Naive B cell (primary cell): Measurements from ENCODE around the gene SLC1A2. TPM values are rescaled to one million over a fixed set of nuclear protein-coding genes. Genes with fewer than 3 reads are reported as not detected.

Source experiments
- ATAC-seq, 2 donors: fragments of 150-1000 bp; cut with Tn5 transposase; 2 replicates each; pipeline ENCODE4 v1.10.0; 2021; ENCODE audit warnings: low read depth in 2 of 2, mild to moderate bottlenecking in 2 of 2, moderate library complexity in 2 of 2
- DNase-seq: peaks from one replicate; pipeline ENCODE4 v3.0.0; 2022
- H3K27ac Mint-ChIP-seq, 6 donors: one replicate each; pipeline ENCODE4 v1.8.0; 2020 to 2022; ENCODE audit warnings: mild to moderate bottlenecking in 6 of 6, mixed read lengths in 6 of 6, moderate library complexity in 5 of 6, inconsistent platforms in 2 of 6
- H3K27me3 Mint-ChIP-seq, 3 donors: one replicate each; pipeline ENCODE4 v1.8.0; 2021 to 2022; ENCODE audit warnings: mixed read lengths in 3 of 3, mild to moderate bottlenecking in 1 of 3
- H3K36me3 Mint-ChIP-seq, 2 donors: one replicate each; pipeline ENCODE4 v1.8.0; 2020 to 2022; ENCODE audit warnings: mixed read lengths in 2 of 2, inconsistent platforms in 1 of 2, mild to moderate bottlenecking in 1 of 2
- H3K4me1 Mint-ChIP-seq, 3 donors: one replicate each; pipeline ENCODE4 v1.8.0; 2020 to 2022; ENCODE audit warnings: mixed read lengths in 3 of 3, inconsistent platforms in 1 of 3, mild to moderate bottlenecking in 1 of 3, moderate library complexity in 1 of 3
- H3K4me3 Mint-ChIP-seq, 8 donors: one replicate each; pipeline ENCODE4 v1.8.0; 2020 to 2022; ENCODE audit warnings: mild to moderate bottlenecking in 8 of 8, mixed read lengths in 8 of 8, moderate library complexity in 8 of 8, inconsistent platforms in 2 of 8
- H3K9me3 Mint-ChIP-seq, 7 donors: one replicate each; pipeline ENCODE4 v1.8.0; 2020 to 2022; ENCODE audit warnings: mixed read lengths in 7 of 7, mild to moderate bottlenecking in 5 of 7, inconsistent platforms in 2 of 7, moderate library complexity in 1 of 7
- polyA plus RNA-seq, 6 donors: library from polyadenylated mRNA; unstranded; fragments of 300-500 nt; fragmentation: Illumina TruSeq; gene quantifications; one replicate each; pipeline ENCODE4 v1.2.3, GENCODE V29; 2021; ENCODE audit warnings: low read depth in 6 of 6

The SLC1A2 gene
- polyA plus RNA-seq, 6 donors from 2014 or later = 0.07 to 0.09 TPM; not detected in 4

- no peak overlapping the region for H3K27ac Mint-ChIP-seq
- no peaks in the 10 kb centered on the region for H3K27me3 Mint-ChIP-seq
- ATAC-seq (no peak), DNase-seq (no peak)
- peaks cover 0 to 3% (median 0%) of the 10 kb centered on the region in 7 donors for H3K9me3 Mint-ChIP-seq
- no peaks in the 10 kb centered on the region for H3K36me3 Mint-ChIP-seq
- peak overlapping the region in 1 of 8 donors; percentile 29 for H3K4me3 Mint-ChIP-seq
- peaks cover 19 to 32% (median 23%) of the 10 kb centered on the region in 3 donors for H3K4me1 Mint-ChIP-seq
These were observed 97.6 kb downstream of the SLC1A2 start for GRCh38 chr11:35321532-35322317.

GRCh38 chr11:35321111-35321510, 98.2 kb downstream of the SLC1A2 start:
- Mint-ChIP-seq H3K4me3 (no peak overlapping the region), H3K27me3 (no peaks in the 10 kb centered on the region), H3K27ac (peak overlapping the region in 3 of 6 donors; percentile 31 to 83 (median 57)), H3K36me3 (no peaks in the 10 kb centered on the region), H3K4me1 (peaks cover 22 to 36% (median 28%) of the 10 kb centered on the region in 3 donors), H3K9me3 (peaks cover 0 to 3% (median 0%) of the 10 kb centered on the region in 7 donors)
- ATAC-seq = no peak
- no peak for DNase-seq

- Mint-ChIP-seq H3K27me3 (no peaks in the 10 kb centered on the region), H3K9me3 (no peaks in the 10 kb centered on the region), H3K27ac (peak overlapping the region; percentile 17 to 83 (median 66)), H3K4me3 (peak overlapping the region in 5 of 8 donors; percentile 16 to 58 (median 38)), H3K4me1 (peaks cover 20 to 42% (median 40%) of the 10 kb centered on the region in 3 donors), H3K36me3 (no peaks in the 10 kb centered on the region)
- DNase-seq (no peak), ATAC-seq (peak; percentile 69 to 70)
These were observed 100.1 kb downstream of the SLC1A2 start for GRCh38 chr11:35318977-35319925.

GRCh38 chr11:35318309-35318708, 101.0 kb downstream of the SLC1A2 start:
- Mint-ChIP-seq H3K4me1 (peaks cover 22 to 52% (median 46%) of the 10 kb centered on the region in 3 donors), H3K27ac (peak overlapping the region in 2 of 6 donors; percentile 66 to 79), H3K9me3 (no peaks in the 10 kb centered on the region), H3K4me3 (peak overlapping the region in 1 of 8 donors; percentile 61), H3K36me3 (no peaks in the 10 kb centered on the region), H3K27me3 (no peaks in the 10 kb centered on the region)
- no peak for DNase-seq
- ATAC-seq = no peak

- Mint-ChIP-seq H3K27ac (peak overlapping the region in 4 of 6 donors; percentile 14 to 56 (median 35)), H3K4me1 (peaks cover 29 to 62% (median 56%) of the 10 kb centered on the region in 3 donors), H3K27me3 (no peaks in the 10 kb centered on the region), H3K36me3 (no peaks in the 10 kb centered on the region), H3K4me3 (peak overlapping the region in 2 of 8 donors; percentile 11 to 41), H3K9me3 (no peaks in the 10 kb centered on the region)
- ATAC-seq = no peak
- no peak for DNase-seq
These were observed 102.1 kb downstream of the SLC1A2 start for GRCh38 chr11:35317253-35317652.

- peak overlapping the region in 1 of 6 donors; percentile 70 for H3K27ac Mint-ChIP-seq
These were observed 103.2 kb downstream of the SLC1A2 start for GRCh38 chr11:35316161-35316560.

GRCh38 chr11:35313760-35314153, 105.6 kb downstream of the SLC1A2 start:
- H3K27ac Mint-ChIP-seq = peak overlapping the region; percentile 22 to 96 (median 90)
- DNase-seq (no peak), ATAC-seq (no peak)
- no peaks in the 10 kb centered on the region for H3K27me3 Mint-ChIP-seq
- peak overlapping the region in 7 of 8 donors; percentile 26 to 83 (median 60) for H3K4me3 Mint-ChIP-seq
- H3K9me3 Mint-ChIP-seq = no peaks in the 10 kb centered on the region
- H3K36me3 Mint-ChIP-seq = no peaks in the 10 kb centered on the region
- H3K4me1 Mint-ChIP-seq = peaks cover 30 to 80% (median 62%) of the 10 kb centered on the region in 3 donors

More at GRCh38 chr11:35316161-35316560, 103.2 kb downstream of the SLC1A2 start:
- Mint-ChIP-seq H3K9me3 (no peaks in the 10 kb centered on the region), H3K4me1 (peaks cover 35 to 72% (median 67%) of the 10 kb centered on the region in 3 donors), H3K27me3 (no peaks in the 10 kb centered on the region), H3K36me3 (no peaks in the 10 kb centered on the region), H3K4me3 (peak overlapping the region in 1 of 8 donors; percentile 13)
- ATAC-seq (no peak), DNase-seq (no peak)

- no peaks in the 10 kb centered on the region for H3K36me3 Mint-ChIP-seq
- peak overlapping the region; percentile 10 to 83 (median 54) for H3K4me3 Mint-ChIP-seq
- H3K9me3 Mint-ChIP-seq = no peaks in the 10 kb centered on the region
- peak; percentile 96 to 98 for ATAC-seq
- H3K27ac Mint-ChIP-seq = peak overlapping the region; percentile 22 to 96 (median 90)
- peaks cover 26 to 78% (median 57%) of the 10 kb centered on the region in 3 donors for H3K4me1 Mint-ChIP-seq
- DNase-seq = peak; percentile 77
- no peaks in the 10 kb centered on the region for H3K27me3 Mint-ChIP-seq
These were observed 106.1 kb downstream of the SLC1A2 start for GRCh38 chr11:35313066-35313759.

- Mint-ChIP-seq H3K27ac (peak overlapping the region; percentile 22 to 88 (median 80)), H3K36me3 (no peaks in the 10 kb centered on the region), H3K4me1 (peaks cover 18 to 64% (median 48%) of the 10 kb centered on the region in 3 donors), H3K4me3 (peak overlapping the region in 5 of 8 donors; percentile 15 to 78 (median 29)), H3K27me3 (no peaks in the 10 kb centered on the region), H3K9me3 (no peaks in the 10 kb centered on the region)
- ATAC-seq (no peak), DNase-seq (no peak)
These were observed 108.0 kb downstream of the SLC1A2 start for GRCh38 chr11:35311331-35311730.

GRCh38 chr11:35308157-35308556, 111.2 kb downstream of the SLC1A2 start:
- no peaks in the 10 kb centered on the region for H3K36me3 Mint-ChIP-seq
- no peak for DNase-seq
- H3K4me3 Mint-ChIP-seq = no peak overlapping the region
- no peak for ATAC-seq
- no peaks in the 10 kb centered on the region for H3K9me3 Mint-ChIP-seq
- no peak overlapping the region for H3K27ac Mint-ChIP-seq
- H3K4me1 Mint-ChIP-seq = peaks cover 19 to 48% (median 46%) of the 10 kb centered on the region in 3 donors
- H3K27me3 Mint-ChIP-seq = no peaks in the 10 kb centered on the region

- H3K4me1 Mint-ChIP-seq = peaks cover 13 to 38% (median 37%) of the 10 kb centered on the region in 3 donors
- peak overlapping the region in 1 of 6 donors; percentile 57 for H3K27ac Mint-ChIP-seq
- DNase-seq (no peak), ATAC-seq (no peak)
- no peak overlapping the region for H3K4me3 Mint-ChIP-seq
- H3K36me3 Mint-ChIP-seq = no peaks in the 10 kb centered on the region
- H3K27me3 Mint-ChIP-seq = no peaks in the 10 kb centered on the region
- H3K9me3 Mint-ChIP-seq = no peaks in the 10 kb centered on the region
These were observed 112.1 kb downstream of the SLC1A2 start for GRCh38 chr11:35307221-35307621.

- peak overlapping the region in 3 of 8 donors; percentile 31 to 62 (median 58) for H3K4me3 Mint-ChIP-seq
- no peaks in the 10 kb centered on the region for H3K9me3 Mint-ChIP-seq
- ATAC-seq = peak; percentile 43 to 60
- H3K27ac Mint-ChIP-seq = peak overlapping the region in 4 of 6 donors; percentile 23 to 72 (median 57)
- peaks cover 7 to 26% (median 24%) of the 10 kb centered on the region in 3 donors for H3K4me1 Mint-ChIP-seq
- H3K36me3 Mint-ChIP-seq = no peaks in the 10 kb centered on the region
- DNase-seq = no peak
- H3K27me3 Mint-ChIP-seq = no peaks in the 10 kb centered on the region
These were observed 113.5 kb downstream of the SLC1A2 start for GRCh38 chr11:35305670-35306382.
